SU-DHL-6 (cell line): ENCODE data around the gene TWSG1.

ENCODE experiments used
- EZH2phosphoT487 ChIP-seq: fragments of 200-600 bp; sonication (generic), shearing (Covaris generic); conservative IDR thresholded peaks from 2 replicates; pipeline ENCODE4 v1.6.1; 2018; ENCODE audit warnings: mild to moderate bottlenecking, antibody characterized with exemption, low read length, moderate library complexity, mixed read lengths
- TF ChIP-seq, protein P1 (sequence below): fragments of 200-600 bp; sonication (generic); IDR thresholded peaks from one replicate; pipeline ENCODE4 v1.5.1; 2017; ENCODE audit warnings: antibody characterized with exemption, mild to moderate bottlenecking, low read length, moderate library complexity; ENCODE audit not compliant: insufficient read depth, poor library complexity, severe bottlenecking

DNA sequence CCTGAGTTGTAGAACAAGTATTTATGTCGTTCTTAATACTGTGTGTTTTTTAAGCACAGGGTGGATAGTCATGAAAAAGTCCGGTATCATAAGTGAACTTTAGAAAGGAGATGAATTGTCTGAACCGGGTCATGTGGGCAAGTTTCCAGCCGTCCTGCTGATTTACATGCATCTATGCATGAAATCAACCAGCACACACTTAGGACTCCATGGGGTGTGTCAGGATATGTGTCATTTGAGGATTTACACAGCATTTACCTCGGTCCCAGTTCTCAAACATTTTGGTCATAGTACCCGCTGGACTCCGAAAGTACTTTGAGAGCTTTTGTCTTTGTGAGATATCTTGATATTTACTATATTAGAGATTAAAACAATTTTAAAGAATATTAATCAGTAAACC lies 47.5 kb upstream of the TWSG1 start:
- TF ChIP-seq, protein P1, sequence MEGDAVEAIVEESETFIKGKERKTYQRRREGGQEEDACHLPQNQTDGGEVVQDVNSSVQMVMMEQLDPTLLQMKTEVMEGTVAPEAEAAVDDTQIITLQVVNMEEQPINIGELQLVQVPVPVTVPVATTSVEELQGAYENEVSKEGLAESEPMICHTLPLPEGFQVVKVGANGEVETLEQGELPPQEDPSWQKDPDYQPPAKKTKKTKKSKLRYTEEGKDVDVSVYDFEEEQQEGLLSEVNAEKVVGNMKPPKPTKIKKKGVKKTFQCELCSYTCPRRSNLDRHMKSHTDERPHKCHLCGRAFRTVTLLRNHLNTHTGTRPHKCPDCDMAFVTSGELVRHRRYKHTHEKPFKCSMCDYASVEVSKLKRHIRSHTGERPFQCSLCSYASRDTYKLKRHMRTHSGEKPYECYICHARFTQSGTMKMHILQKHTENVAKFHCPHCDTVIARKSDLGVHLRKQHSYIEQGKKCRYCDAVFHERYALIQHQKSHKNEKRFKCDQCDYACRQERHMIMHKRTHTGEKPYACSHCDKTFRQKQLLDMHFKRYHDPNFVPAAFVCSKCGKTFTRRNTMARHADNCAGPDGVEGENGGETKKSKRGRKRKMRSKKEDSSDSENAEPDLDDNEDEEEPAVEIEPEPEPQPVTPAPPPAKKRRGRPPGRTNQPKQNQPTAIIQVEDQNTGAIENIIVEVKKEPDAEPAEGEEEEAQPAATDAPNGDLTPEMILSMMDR, result no peak
- TF ChIP-seq EZH2phosphoT487, result no peak
